ENCODE data around the gene SLFN11. TPM values are rescaled to one million over a fixed set of nuclear protein-coding genes. Genes with fewer than 3 reads are reported as not detected.

Gene SLFN11
- total and polyA plus RNA-seq, 9 of the 15 experiments (the other 6 are each of a cell fraction or from before 2014, with no cell fraction given), result 0.04 to 0.21 TPM; not detected in 7

- TF ChIP-seq, protein P1, sequence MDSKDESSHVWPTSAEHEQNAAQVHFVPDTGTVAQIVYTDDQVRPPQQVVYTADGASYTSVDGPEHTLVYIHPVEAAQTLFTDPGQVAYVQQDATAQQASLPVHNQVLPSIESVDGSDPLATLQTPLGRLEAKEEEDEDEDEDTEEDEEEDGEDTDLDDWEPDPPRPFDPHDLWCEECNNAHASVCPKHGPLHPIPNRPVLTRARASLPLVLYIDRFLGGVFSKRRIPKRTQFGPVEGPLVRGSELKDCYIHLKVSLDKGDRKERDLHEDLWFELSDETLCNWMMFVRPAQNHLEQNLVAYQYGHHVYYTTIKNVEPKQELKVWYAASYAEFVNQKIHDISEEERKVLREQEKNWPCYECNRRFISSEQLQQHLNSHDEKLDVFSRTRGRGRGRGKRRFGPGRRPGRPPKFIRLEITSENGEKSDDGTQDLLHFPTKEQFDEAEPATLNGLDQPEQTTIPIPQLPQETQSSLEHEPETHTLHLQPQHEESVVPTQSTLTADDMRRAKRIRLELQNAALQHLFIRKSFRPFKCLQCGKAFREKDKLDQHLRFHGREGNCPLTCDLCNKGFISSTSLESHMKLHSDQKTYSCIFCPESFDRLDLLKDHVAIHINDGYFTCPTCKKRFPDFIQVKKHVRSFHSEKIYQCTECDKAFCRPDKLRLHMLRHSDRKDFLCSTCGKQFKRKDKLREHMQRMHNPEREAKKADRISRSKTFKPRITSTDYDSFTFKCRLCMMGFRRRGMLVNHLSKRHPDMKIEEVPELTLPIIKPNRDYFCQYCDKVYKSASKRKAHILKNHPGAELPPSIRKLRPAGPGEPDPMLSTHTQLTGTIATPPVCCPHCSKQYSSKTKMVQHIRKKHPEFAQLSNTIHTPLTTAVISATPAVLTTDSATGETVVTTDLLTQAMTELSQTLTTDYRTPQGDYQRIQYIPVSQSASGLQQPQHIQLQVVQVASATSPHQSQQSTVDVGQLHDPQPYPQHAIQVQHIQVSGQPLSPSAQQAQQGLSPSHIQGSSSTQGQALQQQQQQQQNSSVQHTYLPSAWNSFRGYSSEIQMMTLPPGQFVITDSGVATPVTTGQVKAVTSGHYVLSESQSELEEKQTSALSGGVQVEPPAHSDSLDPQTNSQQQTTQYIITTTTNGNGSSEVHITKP (IDR thresholded peaks at IDR 0.05; ENCODE audit: partially characterized antibody), result no peak
- TF ChIP-seq SMAD1 (IDR thresholded peaks at IDR 0.05; ENCODE audit: low read depth, low read length, partially characterized antibody) (no peak), ZNF324 (CRISPR knock-in tag; IDR thresholded peaks at IDR 0.05) (no peak), POU5F1 (IDR thresholded peaks at IDR 0.05; ENCODE audit: borderline replicate concordance, low read depth, low read length, partially characterized antibody) (no peak), CBFA2T3 (IDR thresholded peaks at IDR 0.05) (no peak), POLR2G (IDR thresholded peaks at IDR 0.05; ENCODE audit: low read depth, low read length) (no peak), ZBTB9 (CRISPR knock-in tag; IDR thresholded peaks at IDR 0.05) (no peak), NFRKB (IDR thresholded peaks at IDR 0.05; ENCODE audit: low read depth) (no peak)
Observed at GRCh38 chr17:35322749-35323148, 50.7 kb downstream of the SLFN11 start (continued).

Data from K562 (cell line).